Kidney tubule cell (primary cell): ENCODE measurements around the gene MAGED2.
"Not testable (repeated sequence)": the region's sequence is repeated elsewhere in the genome, so short reads cannot be mapped to it uniquely, and the experiment has no call there.

Source experiments
- DNase-seq: peaks from one replicate; pipeline ENCODE4 v3.0.0-alpha.2; 2018; ENCODE audit warnings: low spot score

Gene MAGED2

GRCh38 chrX:54818221-54818620 is 10.7 kb downstream of the MAGED2 start:
- DNase-seq = no peak

GRCh38 chrX:54819201-54819600 is 11.7 kb downstream of the MAGED2 start:
- DNase-seq = peak; percentile 5

GRCh38 chrX:54820737-54821136 is 13.2 kb downstream of the MAGED2 start:
- DNase-seq = no peak

GRCh38 chrX:54821310-54821709 is 13.8 kb downstream of the MAGED2 start:
- DNase-seq = no peak

GRCh38 chrX:54824195-54824594 is 16.6 kb downstream of the MAGED2 start:
- DNase-seq = no peak

- no peak for DNase-seq
These were observed 17.2 kb downstream of the MAGED2 start for GRCh38 chrX:54824722-54825121.

- peak; percentile 50 for DNase-seq
These were observed 18.3 kb downstream of the MAGED2 start for GRCh38 chrX:54825716-54826438.

GRCh38 chrX:54826598-54826997 is 19.1 kb downstream of the MAGED2 start:
- no peak for DNase-seq

- no peak for DNase-seq
These were observed 31.0 kb downstream of the MAGED2 start for GRCh38 chrX:54838583-54838982.

- not testable (repeated sequence) for DNase-seq
These were observed 33.8 kb downstream of the MAGED2 start for GRCh38 chrX:54841184-54841874.

- no peak for DNase-seq
These were observed 35.1 kb downstream of the MAGED2 start for GRCh38 chrX:54842607-54843006.

- DNase-seq = no peak
These were observed 35.5 kb downstream of the MAGED2 start for GRCh38 chrX:54843050-54843449.

- not testable (repeated sequence) for DNase-seq
These were observed 40.2 kb downstream of the MAGED2 start for GRCh38 chrX:54847700-54848099.

GRCh38 chrX:54865208-54865607 is 57.7 kb downstream of the MAGED2 start:
- no peak for DNase-seq
